ENCODE results near the gene ANXA9.

Gene ANXA9

GRCh38 chr1:150968491-150968890, 13.6 kb upstream of the ANXA9 start:
- Histone ChIP-seq H3K27me3 (no peaks in the 10 kb centered on the region), H3K4me3 (ENCODE audit: low read depth, low read length) (no peak overlapping the region), H3K4me1 (peaks cover 19% of the 10 kb centered on the region), H3K9me3 (no peaks in the 10 kb centered on the region), H3K36me3 (peaks cover 58% of the 10 kb centered on the region)
- no peak for DNase-seq
- no peak for TF ChIP-seq CTCF (IDR thresholded peaks at IDR 0.05; ENCODE audit: low read depth, low read length)

- no peak for TF ChIP-seq CTCF (IDR thresholded peaks at IDR 0.05; ENCODE audit: low read depth, low read length)
- Histone ChIP-seq H3K4me3 (ENCODE audit: low read depth, low read length) (no peak overlapping the region), H3K36me3 (peaks cover 47% of the 10 kb centered on the region), H3K9me3 (no peaks in the 10 kb centered on the region), H3K27me3 (no peaks in the 10 kb centered on the region), H3K4me1 (peaks cover 19% of the 10 kb centered on the region)
- DNase-seq, result no peak
Observed at GRCh38 chr1:150969626-150970025, 12.5 kb upstream of the ANXA9 start.

GRCh38 chr1:150970808-150971582, 11.1 kb upstream of the ANXA9 start:
- Histone ChIP-seq H3K9me3 (no peaks in the 10 kb centered on the region), H3K36me3 (peaks cover 35% of the 10 kb centered on the region), H3K4me1 (peaks cover 19% of the 10 kb centered on the region), H3K4me3 (ENCODE audit: low read depth, low read length) (no peak overlapping the region), H3K27me3 (no peaks in the 10 kb centered on the region)
- no peak for TF ChIP-seq CTCF (IDR thresholded peaks at IDR 0.05; ENCODE audit: low read depth, low read length)
- DNase-seq, result peak; percentile 29

GRCh38 chr1:150971583-150972416, 10.3 kb upstream of the ANXA9 start:
- no peaks in the 10 kb centered on the region for H3K9me3 ChIP-seq
- no peak overlapping the region for H3K4me3 ChIP-seq (ENCODE audit: low read depth, low read length)
- DNase-seq, result no peak
- no peak for TF ChIP-seq CTCF (IDR thresholded peaks at IDR 0.05; ENCODE audit: low read depth, low read length)
- peaks cover 20% of the 10 kb centered on the region for H3K4me1 ChIP-seq
- peaks cover 27% of the 10 kb centered on the region for H3K36me3 ChIP-seq
- no peaks in the 10 kb centered on the region for H3K27me3 ChIP-seq

- H3K4me1 ChIP-seq, result peaks cover 27% of the 10 kb centered on the region
- peak overlapping the region; percentile 78 for H3K4me3 ChIP-seq (ENCODE audit: low read depth, low read length)
- H3K27me3 ChIP-seq, result no peaks in the 10 kb centered on the region
- peaks cover 20% of the 10 kb centered on the region for H3K36me3 ChIP-seq
- DNase-seq, result no peak
- TF ChIP-seq CTCF (IDR thresholded peaks at IDR 0.05; ENCODE audit: low read depth, low read length), result no peak
- H3K9me3 ChIP-seq, result no peaks in the 10 kb centered on the region
Observed at GRCh38 chr1:150972417-150972940, 9.6 kb upstream of the ANXA9 start.
